Activated CD8-positive, alpha-beta T cell treated with anti-CD3 and anti-CD28 coated beads for 36 hours (primary cell): ENCODE data around the gene BTBD18. TPM values are rescaled to one million over a fixed set of nuclear protein-coding genes. Genes with fewer than 3 reads are reported as not detected.
A peak's percentile ranks its signal among the peaks of the same experiment; 100 is the strongest.

Experiments
- ATAC-seq: fragments of 200-7000 bp; cut with Tn5 transposase; one replicate; pipeline ENCODE4 v1.10.0; 2021; ENCODE audit warnings: mild to moderate bottlenecking, moderate library complexity
- CTCF ChIA-PET: fragments of 350-600 bp; sonication (Branson Sonifier 250); formaldehyde crosslinking; loops from one replicate; lab custom pipeline; 2021; ENCODE audit warnings: antibody characterized with exemption; lab: Charles Lee
- POLR2A ChIA-PET: fragments of 350-600 bp; sonication (Branson Sonifier 250); formaldehyde crosslinking; loops from one replicate; lab custom pipeline; 2021; ENCODE audit warnings: antibody characterized with exemption; lab: Charles Lee
- DNase-seq: peaks from one replicate; pipeline ENCODE4 v3.0.0-alpha.2; 2020
- H3K27ac Mint-ChIP-seq: one replicate; pipeline ENCODE4 v1.8.0; 2021; ENCODE audit warnings: mild to moderate bottlenecking, mixed read lengths
- H3K27me3 Mint-ChIP-seq: one replicate; pipeline ENCODE4 v1.8.0; 2021; ENCODE audit warnings: mixed read lengths
- H3K36me3 Mint-ChIP-seq: one replicate; pipeline ENCODE4 v1.8.0; 2021; ENCODE audit warnings: low read depth, mixed read lengths
- H3K4me1 Mint-ChIP-seq: one replicate; pipeline ENCODE4 v1.8.0; 2021; ENCODE audit warnings: low read depth, mixed read lengths
- H3K4me3 Mint-ChIP-seq: one replicate; pipeline ENCODE4 v1.8.0; 2021; ENCODE audit warnings: mild to moderate bottlenecking, moderate library complexity, mixed read lengths
- H3K9me3 Mint-ChIP-seq: one replicate; pipeline ENCODE4 v1.8.0; 2021; ENCODE audit warnings: mixed read lengths
- CTCF ChIP-seq: fragments of 200-600 bp; IDR thresholded peaks from one replicate; pipeline ENCODE4 v1.8.0; 2022; ENCODE audit warnings: antibody characterized with exemption, mild to moderate bottlenecking
- intact Hi-C: fragments of 100-400 bp; cut with micrococcal nuclease; formaldehyde crosslinking; loops from one replicate; pipeline ENCODE4 v1.10.0; 2022
- total RNA-seq, 2 experiments: library from RNA; stranded (reverse); gene quantifications; one replicate each; pipeline ENCODE4 v1.2.3, GENCODE V29; 2021

Gene BTBD18
- total RNA-seq, 2 experiments from 2014 or later, result not detected

GRCh38 chr11:57742087-57742452 is 9.5 kb downstream of the BTBD18 start:
- no peak for TF ChIP-seq CTCF
- peak overlapping the region; percentile 97 for H3K4me3 Mint-ChIP-seq
- peaks cover 55% of the 10 kb centered on the region for H3K36me3 Mint-ChIP-seq
- ATAC-seq (no peak), DNase-seq (no peak)
- H3K9me3 Mint-ChIP-seq, result no peaks in the 10 kb centered on the region
- H3K4me1 Mint-ChIP-seq, result peaks cover 39% of the 10 kb centered on the region
- H3K27ac Mint-ChIP-seq, result peak overlapping the region; percentile 97
- ChIA-PET CTCF (interaction anchor here (1.2 to 12.2 kb wide), 6 partner anchors 28 to 783 kb away, joined by 4 to 142 read pairs (median 4); partner anchors contain the start of gene UBE2L6), POLR2A (interaction anchor here (0.7 to 2.9 kb wide), 22 partner anchors 9 to 832 kb away, joined by 3 to 15 read pairs (median 4); partner anchors contain the start of genes BTBD18, MED19, TMX2 and TNKS1BP1)
- intact Hi-C loops, result loop anchor here (2.0 kb wide), 1 partner anchor 51 kb away; no protein-coding TSS in a partner anchor
- H3K27me3 Mint-ChIP-seq, result no peaks in the 10 kb centered on the region

GRCh38 chr11:57741132-57742086 is 10.2 kb downstream of the BTBD18 start, which contains the start of gene SELENOH:
TSS of gene SELENOH (plus strand) at chr11:57741491. CDS start at chr11:57741596, 105 bp downstream.
- ChIA-PET POLR2A (interaction anchor here (0.7 to 2.9 kb wide), 29 partner anchors 9 to 833 kb away, joined by 3 to 15 read pairs (median 4); partner anchors contain the start of genes BTBD18, MED19, TMX2 and TNKS1BP1), CTCF (interaction anchor here (1.2 to 12.2 kb wide), 6 partner anchors 27 to 783 kb away, joined by 4 to 142 read pairs (median 4); partner anchors contain the start of gene UBE2L6)
- no peak for TF ChIP-seq CTCF
- Mint-ChIP-seq H3K4me3 (peak within 1 kb of the TSS; percentile 97), H3K36me3 (peaks cover 52% of the 10 kb centered on the region), H3K9me3 (no peaks in the 10 kb centered on the region), H3K27me3 (no peaks in the 10 kb centered on the region), H3K27ac (peak within 1 kb of the TSS; percentile 97), H3K4me1 (peaks cover 36% of the 10 kb centered on the region)
- DNase-seq, result peak; percentile 99
- intact Hi-C loops, result loop anchor here (1.0 to 2.0 kb wide), 3 partner anchors 29 to 74 kb away; partner anchors contain the start of genes MED19 and TMX2
- peak; percentile 95 for ATAC-seq

DNA sequence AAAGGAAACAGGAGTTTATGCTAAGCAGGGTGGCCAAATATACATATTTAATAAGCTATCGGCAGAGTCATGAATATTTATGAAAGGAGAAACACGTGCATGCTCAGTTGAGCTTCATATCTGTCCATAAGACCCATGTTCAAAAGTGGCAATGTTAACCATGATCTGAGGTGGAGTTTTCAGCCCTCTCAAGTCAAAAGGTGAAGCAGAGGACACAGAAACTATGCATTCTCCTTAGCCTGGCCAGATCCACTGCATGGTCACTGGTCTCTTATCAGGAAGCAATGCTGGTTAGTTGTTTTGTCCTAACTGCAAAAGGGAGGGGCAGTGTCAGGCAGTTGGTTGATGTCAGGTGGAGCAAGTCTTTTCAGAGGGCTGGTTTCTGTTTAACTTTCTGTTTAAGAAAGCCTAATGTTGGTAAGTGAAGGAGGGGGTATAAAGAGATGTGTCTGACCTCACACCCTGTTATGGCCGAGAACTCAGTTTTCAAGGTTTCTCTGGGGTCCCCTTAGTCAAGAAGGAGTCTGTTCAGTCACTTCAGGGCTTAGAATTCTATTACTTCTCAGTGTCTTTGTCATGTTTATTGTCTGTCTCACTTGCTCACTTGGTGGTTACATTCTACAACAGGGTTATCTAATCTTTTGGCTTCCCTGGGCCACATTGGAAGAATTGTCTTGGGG is 15.9 kb downstream of the BTBD18 start:
- H3K27me3 Mint-ChIP-seq, result no peaks in the 10 kb centered on the region
- H3K36me3 Mint-ChIP-seq, result peaks cover 15% of the 10 kb centered on the region
- TF ChIP-seq CTCF, result no peak
- POLR2A ChIA-PET, result interaction anchor here (0.8 to 1.6 kb wide), 2 partner anchors 11 to 24 kb away, joined by 4 to 9 read pairs; partner anchors contain the start of gene MED19
- H3K4me1 Mint-ChIP-seq, result peaks cover 10% of the 10 kb centered on the region
- ATAC-seq (no peak), DNase-seq (no peak)
- no peaks in the 10 kb centered on the region for H3K9me3 Mint-ChIP-seq
- intact Hi-C loops, result no loop called here
- CTCF ChIA-PET, result interaction anchor here (0.7 kb wide), 1 partner anchor 22 kb away, joined by 3 read pairs; no protein-coding TSS in a partner anchor
- peak overlapping the region; percentile 72 for H3K27ac Mint-ChIP-seq
- no peak overlapping the region for H3K4me3 Mint-ChIP-seq

GRCh38 chr11:57732661-57733060 is 19.0 kb downstream of the BTBD18 start:
- CTCF ChIA-PET, result interaction anchor here (1.3 kb wide), 1 partner anchor 68 kb away, joined by 4 read pairs; no protein-coding TSS in a partner anchor
- Mint-ChIP-seq H3K9me3 (no peaks in the 10 kb centered on the region), H3K27me3 (no peaks in the 10 kb centered on the region), H3K36me3 (peaks cover 11% of the 10 kb centered on the region), H3K27ac (no peak overlapping the region), H3K4me3 (no peak overlapping the region), H3K4me1 (peaks cover 21% of the 10 kb centered on the region)
- no peak for TF ChIP-seq CTCF
- ATAC-seq (no peak), DNase-seq (no peak)
- POLR2A ChIA-PET, result interaction anchor here (0.8 to 2.8 kb wide), 2 partner anchors 9 to 11 kb away, joined by 4 to 10 read pairs; no protein-coding TSS in a partner anchor
- intact Hi-C loops, result no loop called here
